Measurements from ENCODE around the gene RBMS3.
A peak's percentile ranks its signal among the peaks of the same experiment; 100 is the strongest.
"Not testable (repeated sequence)": the region's sequence is repeated elsewhere in the genome, so short reads cannot be mapped to it uniquely, and the experiment has no call there.

Gene RBMS3

DNA sequence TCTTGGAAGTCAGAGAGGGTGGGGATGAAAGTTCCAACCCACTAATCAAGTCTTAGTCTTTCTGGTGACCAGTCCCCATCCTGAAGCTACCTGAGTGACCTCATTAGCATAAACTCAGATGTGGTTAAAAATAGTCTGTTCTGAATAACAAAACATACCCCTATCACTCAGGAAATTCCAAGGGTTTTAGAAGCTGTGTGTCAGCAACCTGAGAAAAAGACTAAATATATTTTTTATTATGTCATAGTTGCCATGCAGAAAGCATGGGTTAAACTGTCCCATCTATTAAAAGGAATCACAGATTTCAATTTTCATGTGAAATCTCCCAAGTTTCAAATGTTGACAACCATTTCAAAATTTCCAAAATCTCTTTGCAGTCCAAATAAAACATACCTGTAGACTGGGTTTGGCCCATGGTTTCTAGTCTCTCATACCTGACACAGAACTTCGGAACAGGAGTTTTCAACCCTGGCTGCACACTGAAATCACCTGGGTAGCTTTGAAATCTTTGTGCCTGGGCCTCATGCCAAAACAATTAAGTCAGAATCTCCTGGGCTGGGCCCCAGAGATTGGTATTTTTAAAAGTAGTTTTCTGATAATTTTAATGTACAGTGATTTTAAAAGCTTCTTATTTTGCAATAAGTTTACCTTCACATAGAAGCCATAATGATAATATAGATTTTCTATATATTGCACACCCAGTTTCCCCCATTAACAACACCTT lies 476.3 kb downstream of the RBMS3 start:
- DNase-seq: no peak

DNA sequence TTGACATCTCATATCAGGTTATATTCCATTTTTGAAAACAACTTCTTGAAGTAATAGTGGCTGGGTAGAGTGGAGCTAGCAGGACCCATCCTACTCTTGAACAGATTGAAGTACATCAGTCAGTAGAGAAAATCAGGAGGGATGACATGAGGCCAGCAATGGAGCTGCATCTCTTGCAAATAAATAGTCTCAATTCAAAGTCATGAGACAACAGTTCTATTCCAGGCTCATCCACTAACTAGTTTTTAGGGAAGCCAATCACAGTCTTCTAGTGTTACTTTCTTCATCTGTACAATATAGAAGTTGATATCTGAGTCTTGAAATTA lies 477.2 kb downstream of the RBMS3 start:
- DNase-seq: no peak

DNA sequence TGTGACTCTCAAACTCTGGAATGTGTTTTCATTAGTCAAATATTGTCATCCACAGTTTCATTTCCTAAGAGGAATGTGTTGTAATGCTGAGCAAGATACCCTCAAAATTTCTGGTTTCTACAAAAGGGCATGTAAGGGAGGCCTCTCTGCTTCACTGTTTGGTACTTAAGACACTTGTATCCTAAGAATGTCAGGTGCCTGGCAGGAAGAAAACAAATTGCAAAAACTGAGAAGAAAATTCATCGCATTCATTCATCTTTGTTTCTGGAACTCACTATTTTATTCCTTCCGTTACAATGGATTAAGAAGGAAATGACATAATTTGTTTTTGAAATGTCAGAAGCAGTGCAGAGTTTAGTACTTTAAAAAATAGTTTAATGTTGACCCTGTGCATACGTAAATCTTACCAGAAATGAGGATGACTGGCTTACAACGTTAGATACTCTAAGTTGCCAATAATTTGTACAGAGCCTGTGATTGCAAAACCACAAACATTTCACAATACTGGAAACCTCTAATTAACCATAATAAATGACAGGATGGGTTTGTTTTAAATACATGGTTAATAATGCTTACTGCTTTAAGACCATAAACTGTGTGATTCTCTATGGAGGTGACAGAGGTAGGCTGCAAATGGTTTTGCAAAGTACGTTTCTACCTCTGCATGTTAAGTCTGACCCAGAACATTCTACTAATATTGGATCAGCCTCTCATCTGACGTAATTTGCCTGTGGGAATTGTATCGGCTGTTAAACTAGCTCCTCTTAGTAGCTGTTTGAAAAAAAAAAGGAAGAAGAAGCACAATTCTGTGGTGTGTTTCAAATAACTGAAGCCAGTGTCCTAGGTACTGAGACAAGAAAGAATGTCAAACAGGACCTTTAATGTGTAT lies 477.8 kb downstream of the RBMS3 start:
- no peak for DNase-seq

DNA sequence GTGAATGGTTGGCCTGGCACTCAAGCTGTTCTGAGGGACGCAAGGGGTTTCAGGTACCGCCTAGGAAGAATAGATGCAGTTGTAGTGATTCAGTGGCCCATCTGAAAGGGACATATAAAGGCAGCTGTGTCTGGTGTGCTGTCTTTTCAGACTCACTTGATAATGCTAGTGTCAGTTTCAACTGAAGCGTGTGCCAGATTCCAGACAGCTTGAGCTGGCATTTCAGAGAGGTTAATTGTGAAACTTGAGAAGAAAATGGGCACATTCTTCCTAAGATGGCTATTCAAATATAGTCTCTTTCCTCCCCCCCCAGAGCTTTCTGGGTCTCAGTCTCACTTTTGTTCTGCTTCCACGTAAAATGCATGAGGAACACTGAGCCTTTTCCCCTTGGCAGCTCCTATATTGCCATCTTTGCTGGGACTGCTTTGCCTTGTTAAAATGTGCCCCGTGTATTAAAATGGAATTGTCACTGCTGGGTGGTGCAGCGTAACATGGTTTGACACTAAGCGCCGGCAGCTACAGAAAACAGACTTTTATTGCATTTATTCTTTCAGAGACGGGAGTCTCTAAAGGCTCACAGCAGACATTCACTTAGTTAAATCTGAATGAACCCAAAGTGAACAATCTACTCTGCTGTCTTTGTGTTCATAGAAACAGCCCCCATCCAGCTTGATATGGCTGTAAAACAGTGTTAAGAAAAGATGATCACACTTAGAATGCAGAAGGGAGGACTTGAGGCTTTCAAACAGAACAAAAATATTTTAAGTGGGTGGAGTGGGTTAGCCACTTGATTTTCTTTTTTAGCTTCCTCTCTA lies 478.7 kb downstream of the RBMS3 start:
- DNase-seq: no peak

DNA sequence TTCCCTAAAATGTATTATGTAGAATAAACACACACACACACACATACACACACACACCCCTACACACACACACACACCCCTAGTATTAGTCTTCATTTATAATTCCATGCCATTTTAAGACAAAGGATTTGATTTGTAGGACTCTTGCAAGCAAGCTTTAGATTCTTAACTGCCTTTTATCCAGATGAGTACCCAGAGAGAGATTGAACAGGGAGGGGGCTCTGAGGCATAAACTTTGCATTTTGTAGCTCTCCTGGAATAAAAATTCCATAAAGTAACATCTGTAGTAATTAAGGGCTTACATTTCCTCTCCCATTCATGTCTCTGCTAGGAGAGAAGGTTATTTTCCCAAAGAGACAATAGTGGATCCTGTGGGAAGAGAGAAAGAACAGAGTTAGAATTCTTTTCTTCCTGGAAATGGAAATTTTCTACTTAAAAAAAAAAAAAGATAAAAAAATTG lies 479.4 kb downstream of the RBMS3 start:
- DNase-seq: no peak

DNA sequence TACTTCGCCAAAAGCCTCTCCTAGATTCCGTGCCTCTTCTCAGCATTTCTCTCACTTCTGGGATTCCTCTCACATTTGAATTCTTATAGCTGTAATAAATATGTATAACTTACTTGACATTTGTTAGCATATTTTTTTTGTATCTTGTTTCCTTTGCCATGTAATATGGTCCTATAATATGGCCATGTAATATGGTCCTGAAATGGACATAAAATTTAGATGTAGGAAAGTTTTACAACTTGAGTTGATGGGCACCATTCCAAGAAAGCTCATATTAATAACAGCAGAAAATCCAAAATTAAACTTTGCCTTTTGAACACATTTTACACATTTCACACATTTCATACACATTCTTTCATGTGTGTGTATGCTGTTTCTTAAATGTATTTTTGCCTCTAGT lies 480.6 kb downstream of the RBMS3 start:
- DNase-seq: no peak

DNA sequence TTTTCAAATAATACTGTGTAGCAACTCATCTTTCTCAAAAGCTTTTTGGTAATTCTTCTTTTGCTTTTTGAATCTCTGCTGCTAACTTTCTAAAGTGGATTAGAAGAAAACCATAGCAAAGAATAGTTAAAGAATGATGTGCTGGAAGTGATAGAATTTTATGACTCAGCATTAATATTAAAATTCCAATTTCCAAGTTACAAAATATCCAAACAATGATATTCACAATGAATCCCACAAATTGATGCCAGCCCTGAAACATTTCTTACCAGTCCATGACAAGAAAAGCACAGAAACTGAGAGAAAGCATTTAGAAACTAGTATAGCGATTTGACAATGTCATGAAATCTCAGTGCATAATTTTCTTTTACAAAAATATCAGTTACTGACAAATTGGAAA lies 482.2 kb downstream of the RBMS3 start:
- DNase-seq: no peak

DNA sequence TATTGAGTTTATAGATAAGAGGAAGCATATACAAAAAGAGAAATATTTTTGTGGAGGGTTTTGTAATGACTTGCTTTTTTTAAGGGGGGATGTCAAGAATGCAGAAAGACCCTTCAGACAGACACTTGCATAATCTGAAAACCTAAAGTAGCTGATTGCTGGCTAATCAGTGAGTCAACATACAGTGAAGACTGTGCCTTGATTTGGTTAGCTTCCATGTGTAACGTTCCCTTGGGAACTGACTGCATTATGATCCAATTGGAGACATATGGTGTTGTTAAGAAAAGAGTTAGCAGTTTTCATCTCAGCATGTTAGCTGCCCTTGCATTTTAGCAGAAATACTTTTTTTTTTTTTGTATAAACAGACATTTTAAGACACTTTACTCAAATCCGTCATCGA lies 483.2 kb downstream of the RBMS3 start:
- no peak for DNase-seq

DNA sequence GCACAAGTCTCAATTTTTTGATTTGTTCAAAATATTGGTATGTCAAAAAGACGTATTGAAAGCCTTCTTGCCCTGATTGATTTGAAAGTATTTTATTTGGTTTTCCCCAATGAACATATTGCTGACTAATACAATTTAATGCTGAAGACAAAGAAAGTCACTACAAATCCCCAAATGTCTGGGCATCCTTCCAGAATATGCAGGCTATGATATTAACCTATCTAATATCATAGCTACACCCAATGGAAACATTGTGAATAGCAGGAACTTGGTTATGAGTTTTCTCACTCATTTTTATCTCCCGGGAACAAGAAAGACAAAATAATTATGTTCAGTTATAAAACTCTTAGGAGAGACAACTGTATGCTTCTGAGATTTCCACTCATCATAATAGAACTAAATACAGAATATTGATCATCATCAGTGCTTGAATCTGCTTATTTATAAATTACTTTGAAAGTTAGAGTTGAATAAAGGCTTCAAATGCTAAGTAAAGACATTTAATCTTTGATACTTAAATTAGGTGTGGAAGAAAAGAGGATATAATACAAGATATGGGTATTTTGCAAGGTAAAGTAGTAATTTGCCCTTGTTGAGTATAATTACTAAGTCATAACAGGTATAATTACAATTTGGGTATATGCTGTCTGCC lies 483.9 kb downstream of the RBMS3 start:
- peak; percentile 38 to 51 for DNase-seq

DNA sequence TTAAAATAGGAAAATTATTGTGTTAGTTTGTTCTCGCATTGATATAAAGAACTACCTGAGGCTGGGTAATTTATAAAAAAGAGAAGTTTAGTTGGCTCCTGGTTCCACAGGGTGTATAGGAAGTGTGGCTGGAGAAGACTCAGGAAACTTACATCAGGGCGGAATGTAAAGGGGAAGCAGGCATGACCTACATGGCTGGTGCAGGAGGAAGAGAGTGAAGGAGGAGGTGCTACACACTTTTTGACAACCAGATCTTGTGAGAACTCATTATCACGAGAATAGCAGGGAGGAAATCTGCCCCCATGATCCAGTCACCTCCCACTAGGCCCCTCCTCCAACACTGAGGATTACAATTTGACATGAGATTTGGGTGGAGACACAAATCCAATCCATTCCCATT lies 490.7 kb downstream of the RBMS3 start:
- DNase-seq: peak; percentile 69 to 77

DNA sequence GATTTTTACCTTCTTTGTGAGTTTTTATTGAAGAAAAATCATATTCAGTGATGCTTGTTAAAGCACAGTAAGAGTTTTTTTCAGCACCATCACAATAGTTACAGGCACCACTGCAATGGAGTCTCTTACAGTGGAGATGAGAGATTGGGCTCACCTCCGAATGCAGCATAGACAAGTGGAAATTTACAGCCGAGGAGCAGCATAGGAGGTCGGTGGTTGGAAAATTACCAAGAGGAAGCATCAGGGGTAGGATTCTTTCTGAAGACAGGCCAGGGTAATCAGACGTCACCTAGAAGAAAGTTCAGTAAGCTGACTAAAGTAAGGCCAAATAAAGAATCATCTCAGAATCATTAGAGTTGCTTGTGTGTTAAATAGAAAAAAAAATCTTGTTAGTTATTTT lies 491.6 kb downstream of the RBMS3 start:
- no peak for DNase-seq

DNA sequence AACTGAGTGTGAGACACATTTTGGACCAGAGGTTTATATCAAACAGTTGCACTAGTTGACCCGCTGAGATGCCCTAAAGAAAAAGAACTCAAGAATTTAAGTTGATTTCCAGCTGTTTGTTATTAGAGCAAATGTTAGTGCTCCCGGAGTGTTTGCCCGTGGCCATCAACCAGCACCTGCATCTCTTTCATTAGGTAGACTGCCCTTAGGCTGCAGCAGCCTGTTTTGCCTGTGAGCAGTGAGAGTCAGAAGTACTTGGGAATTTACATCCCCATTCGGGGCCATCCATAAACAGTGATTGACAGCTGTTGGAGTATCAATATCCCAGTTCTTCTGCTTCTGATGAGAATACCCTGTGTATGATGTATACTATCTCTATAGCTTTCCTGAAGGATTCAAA lies 492.6 kb downstream of the RBMS3 start:
- no peak for DNase-seq

DNA sequence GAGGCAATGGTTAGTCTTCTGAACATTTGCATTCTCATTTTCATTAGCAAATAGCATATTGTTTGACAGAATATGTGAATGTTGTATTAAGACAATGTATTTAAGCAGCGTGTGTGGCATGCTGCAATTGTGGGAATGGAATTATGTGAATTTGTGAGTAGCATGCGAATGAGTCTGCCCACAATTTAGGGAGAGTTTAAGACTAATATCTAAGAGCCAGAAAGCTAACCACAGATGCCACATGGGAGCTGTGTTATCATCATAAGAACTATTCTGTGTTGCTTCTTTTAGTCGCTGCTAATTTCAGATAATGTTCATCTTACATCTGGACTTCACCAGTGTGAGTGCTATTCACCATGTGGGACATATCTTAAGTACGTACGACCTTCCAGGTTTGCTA lies 494.5 kb downstream of the RBMS3 start:
- DNase-seq: no peak

DNA sequence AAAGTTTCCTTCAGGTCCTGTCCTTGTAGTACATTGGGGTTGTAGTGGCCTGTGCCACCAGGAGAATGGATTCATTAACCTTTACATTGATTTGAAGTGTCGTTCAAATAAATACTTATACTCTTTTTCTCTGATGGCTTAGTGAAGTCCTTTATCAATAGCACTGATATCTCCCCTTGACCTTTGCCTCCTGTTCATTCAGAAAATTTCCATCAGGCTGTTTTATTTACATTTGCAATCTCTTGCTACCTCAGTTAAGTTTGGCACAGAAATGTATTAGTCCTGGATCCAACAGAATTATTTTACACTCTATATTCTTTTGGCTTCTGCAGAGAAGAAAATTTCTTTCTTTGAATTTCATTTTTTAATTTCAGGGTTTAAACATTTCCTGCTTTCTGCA lies 497.0 kb downstream of the RBMS3 start:
- DNase-seq: no peak

DNA sequence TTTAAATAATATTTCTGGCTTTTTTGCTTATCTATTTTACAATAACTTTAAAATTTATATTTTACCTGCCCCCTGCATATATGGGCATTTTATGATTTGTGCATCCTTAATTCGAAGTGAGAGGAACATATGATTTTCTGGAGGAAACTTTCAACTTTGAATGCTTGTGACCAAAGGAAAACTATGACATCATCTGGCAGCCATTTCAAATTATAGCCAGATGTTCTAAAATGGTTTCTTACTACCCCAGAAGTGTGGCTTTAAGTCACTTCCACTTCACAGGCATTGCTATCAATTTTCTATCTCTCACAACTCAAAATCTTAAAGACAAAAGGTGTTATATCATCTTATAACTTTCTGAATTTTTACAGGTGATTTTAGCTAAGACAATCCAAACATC lies 508.8 kb downstream of the RBMS3 start:
- DNase-seq: no peak

DNA sequence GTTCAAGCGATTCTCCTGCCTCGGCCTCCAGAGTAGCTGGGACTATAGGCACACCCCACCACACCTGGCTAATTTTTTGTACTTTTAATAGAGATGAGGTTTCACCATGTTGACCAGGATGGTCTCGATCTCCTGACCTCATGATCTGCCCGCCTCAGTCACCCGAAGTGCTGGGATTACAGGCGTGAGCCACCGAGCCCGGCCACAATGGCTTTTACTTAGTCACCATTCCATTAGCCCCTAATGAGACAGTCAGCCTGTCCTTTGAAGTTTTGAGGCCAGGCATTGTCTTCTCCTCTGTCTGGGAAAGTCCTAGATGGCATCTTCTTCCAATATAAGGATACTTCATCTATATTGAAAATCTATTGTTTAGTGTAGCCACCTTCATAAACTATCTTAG lies 515.9 kb downstream of the RBMS3 start:
- DNase-seq: no peak

DNA sequence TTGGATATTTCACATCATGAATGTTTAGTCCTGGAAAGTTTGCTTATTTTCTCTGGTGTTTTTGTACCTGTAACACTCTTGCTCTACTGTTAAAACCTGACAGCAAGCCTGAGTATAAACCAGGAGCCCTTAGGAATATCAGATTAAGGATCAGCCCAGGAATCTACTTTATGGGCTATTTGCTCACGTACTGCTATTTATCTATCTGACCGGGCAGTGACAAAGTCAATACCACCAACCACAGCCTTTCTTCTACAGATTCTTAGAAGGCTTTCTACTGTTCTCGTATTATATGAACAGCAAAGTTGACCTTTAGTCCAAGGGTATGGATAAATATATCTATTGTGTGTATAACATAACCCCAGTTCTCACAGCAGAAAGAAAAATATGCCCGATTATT lies 521.2 kb downstream of the RBMS3 start:
- DNase-seq: no peak

DNA sequence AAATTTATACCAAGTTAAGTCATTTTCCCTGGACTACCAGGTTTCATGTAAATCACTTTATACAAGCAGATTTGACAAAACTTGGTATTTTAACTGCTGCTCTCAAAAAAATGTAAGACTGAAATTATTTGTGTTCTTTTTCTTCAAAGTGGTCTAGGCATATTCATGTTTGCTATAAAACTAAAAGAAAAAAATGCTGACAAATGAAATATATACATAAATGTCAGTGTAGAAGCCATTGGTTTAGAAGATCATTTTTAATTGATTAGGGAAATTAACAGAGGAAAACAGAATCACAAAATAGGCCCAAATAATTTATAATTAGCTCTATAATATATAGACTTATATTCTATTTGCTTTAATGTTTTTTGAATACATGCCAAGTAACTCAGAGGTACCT lies 523.2 kb downstream of the RBMS3 start:
- no peak for DNase-seq

DNA sequence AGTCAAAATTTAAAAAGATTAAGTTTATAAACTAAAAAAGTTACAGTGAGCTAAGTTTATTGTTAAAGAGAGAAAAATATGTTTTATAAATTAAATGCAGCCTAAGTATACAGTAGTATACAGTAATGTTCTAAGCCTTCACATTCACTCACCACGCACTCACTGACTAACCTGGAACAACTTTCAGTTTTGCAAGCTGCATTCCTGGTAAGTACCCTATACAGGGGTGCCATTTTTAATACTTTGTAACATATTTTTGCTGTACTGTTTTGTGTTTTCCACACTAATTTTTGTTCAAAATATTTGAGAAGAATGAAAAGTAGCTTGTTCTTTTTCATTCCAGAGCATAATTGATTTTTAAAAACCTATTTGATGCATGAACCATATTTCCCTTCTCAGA lies 524.9 kb downstream of the RBMS3 start:
- DNase-seq: no peak

DNA sequence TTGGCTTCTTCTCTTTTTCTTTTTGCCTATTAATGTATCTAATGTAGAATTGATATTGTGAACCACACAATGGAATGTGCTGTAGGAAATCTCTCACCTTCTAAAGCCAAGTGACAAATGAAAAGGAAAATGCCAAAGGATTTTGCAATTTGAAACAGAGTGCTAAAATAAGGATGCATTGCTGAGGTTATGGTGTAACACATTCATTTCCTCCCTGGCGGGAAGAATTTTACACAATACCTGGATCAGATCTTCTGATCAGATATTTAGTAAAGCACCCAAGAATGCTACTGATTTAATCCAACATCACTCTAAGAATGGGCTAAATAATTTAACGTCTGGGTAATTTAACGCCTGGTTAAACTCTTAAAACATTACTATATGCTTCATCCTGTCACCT lies 527.5 kb downstream of the RBMS3 start:
- DNase-seq: not testable (repeated sequence)

DNA sequence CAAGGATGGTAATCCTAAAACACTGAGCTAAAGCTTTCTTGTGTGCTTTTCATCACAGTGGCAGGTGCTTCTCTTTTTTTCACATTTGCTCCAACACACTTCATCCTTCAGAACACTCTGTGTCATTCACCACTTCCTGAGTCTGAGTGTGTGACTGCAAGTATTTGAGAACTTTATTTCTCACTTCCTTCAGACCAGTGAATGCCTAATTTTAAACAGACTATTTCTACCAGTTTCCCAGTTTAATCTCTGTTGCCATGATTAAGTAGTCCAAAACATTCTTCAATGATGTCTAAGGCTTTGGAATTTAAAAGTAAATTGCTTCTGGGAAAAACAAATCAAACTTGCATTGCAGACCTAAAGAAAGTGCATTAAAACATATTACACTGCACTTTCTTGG lies 541.2 kb downstream of the RBMS3 start:
- peak; percentile 48 to 55 for DNase-seq

DNA sequence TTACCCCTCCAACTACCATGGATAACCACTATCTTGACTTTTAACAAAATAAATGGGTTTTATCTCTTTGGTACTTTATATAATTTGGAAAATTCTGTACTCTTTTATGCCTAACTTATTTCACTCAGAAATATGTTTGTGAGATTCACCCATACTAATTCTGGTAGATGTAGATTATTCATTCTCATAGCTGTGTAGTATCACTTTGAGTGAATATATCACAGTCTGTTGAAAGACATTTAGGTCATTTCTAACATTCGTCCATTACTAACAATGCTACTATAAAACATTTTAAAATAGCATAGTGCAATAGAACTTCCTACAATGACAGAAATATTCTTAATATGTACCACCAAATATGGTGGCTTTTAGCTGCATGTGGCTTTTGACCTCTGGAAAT lies 542.4 kb downstream of the RBMS3 start:
- no peak for DNase-seq

DNA sequence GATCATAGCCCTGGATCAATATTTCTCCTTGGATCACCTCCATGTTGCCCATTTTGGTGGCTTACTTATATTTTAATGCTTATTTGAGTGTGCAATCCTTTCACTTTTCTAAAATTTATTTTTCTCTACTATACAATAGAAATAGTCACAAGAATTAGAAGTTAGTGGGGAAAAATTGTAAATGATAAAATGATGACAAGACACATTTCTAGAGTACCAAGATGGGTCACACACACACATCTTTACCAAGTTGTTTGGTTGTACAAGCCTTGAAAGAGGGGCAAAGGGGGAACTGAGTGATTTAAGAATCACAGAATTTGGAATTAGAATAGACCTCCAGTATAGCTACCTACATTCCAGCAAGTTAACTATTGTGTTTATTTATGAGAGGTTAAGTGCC lies 545.8 kb downstream of the RBMS3 start:
- no peak for DNase-seq

All from Kasumi-1 (cell line).